OCI-M2 (cell line): ENCODE data around the gene TEX9.

Experiments used
- DNase-seq: peaks from one replicate; lab custom pipeline; 2025; ENCODE audit not compliant: unreplicated experiment; lab: John Stamatoyannopoulos, UW

Gene TEX9

GRCh38 chr15:56440214-56440770 is 75.1 kb downstream of the TEX9 start:
- DNase-seq = no peak

- no peak for DNase-seq
Measured at GRCh38 chr15:56442354-56442753, 77.1 kb downstream of the TEX9 start.

- no peak for DNase-seq
Measured at GRCh38 chr15:56445746-56446145, 80.5 kb downstream of the TEX9 start.

- DNase-seq = no peak
Measured at GRCh38 chr15:56454836-56455235, 89.6 kb downstream of the TEX9 start.

- no peak for DNase-seq
Measured at GRCh38 chr15:56456229-56456628, 91.0 kb downstream of the TEX9 start.

- no peak for DNase-seq
Measured at GRCh38 chr15:56459096-56459495, 93.9 kb downstream of the TEX9 start.

GRCh38 chr15:56460071-56460470 is 94.8 kb downstream of the TEX9 start:
- DNase-seq = no peak

GRCh38 chr15:56460947-56461346 is 95.7 kb downstream of the TEX9 start:
- no peak for DNase-seq

- peak; percentile 39 for DNase-seq
Measured at GRCh38 chr15:56464893-56465520, 99.8 kb downstream of the TEX9 start, which contains the start of gene MNS1. Gene MNS1 (minus strand): TSS chr15:56465137. CDS start chr15:56464972, 165 bp downstream.

GRCh38 chr15:56467616-56468015 is 102.4 kb downstream of the TEX9 start:
- DNase-seq = no peak

GRCh38 chr15:56468401-56468800 is 103.2 kb downstream of the TEX9 start:
- no peak for DNase-seq

GRCh38 chr15:56469483-56469882 is 104.3 kb downstream of the TEX9 start:
- DNase-seq = no peak

GRCh38 chr15:56471440-56472069 is 106.3 kb downstream of the TEX9 start:
- no peak for DNase-seq

- no peak for DNase-seq
Measured at GRCh38 chr15:56472278-56472677, 107.1 kb downstream of the TEX9 start.

- no peak for DNase-seq
Measured at GRCh38 chr15:56473017-56473416, 107.8 kb downstream of the TEX9 start.

- DNase-seq = no peak
Measured at GRCh38 chr15:56475351-56475750, 110.1 kb downstream of the TEX9 start.
